Stimulated activated CD4-positive, alpha-beta T cell treated with anti-CD3 and anti-CD28 coated beads, TNF-alpha, amount 100 ng/mL, for 1 hour (primary cell): Measurements from ENCODE around the gene APBA1.

Experiments used
- DNase-seq, 3 donors: peaks; one replicate each; pipeline ENCODE4 v3.0.0-alpha.2; 2020; ENCODE audit warnings: low read depth in 3 of 3, low spot score in 1 of 3

Gene APBA1

DNA sequence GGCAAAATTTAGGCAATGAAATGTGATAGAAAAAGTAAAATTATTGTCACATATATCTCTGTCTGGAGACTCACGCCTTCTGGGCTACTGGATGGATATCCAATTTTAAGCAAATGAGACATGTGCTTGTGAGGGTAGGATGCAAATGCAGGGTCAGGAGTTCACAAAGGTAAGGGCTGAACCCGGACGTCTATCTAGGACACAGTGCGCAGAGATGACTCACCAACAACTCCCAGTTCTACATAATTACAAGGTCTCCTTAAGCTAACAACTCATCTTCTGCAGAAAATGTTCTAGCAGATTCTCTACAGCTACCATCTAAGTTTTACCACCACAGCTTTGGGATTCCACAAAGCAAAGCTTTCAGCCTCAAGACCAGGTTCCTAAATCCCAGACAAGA lies 186.7 kb downstream of the APBA1 start:
- DNase-seq: no peak

DNA sequence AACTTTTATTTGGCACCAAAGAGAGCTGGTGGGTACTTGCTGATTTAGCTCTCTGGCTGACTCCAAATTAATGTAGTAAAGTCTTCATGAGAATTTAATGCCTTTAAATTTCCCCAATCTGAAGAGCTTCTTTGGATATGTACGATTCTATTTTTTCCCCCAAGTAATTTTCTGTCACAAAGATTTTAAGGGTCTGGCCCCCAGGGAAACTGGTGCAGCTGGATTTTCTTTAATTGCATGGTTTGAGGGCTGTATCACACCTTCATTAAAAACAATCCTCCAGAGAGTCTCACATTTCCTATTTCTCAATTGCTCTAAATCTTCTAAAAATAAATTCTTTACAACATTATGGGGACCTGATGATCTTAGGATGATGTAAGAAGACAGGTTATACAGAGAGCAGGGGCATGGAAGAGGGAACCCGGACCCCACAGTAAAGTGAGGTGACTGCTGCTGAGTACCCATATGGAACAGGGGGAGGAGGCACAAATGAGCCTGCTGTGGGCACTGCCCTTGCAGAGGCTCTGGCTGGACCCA lies 188.2 kb downstream of the APBA1 start:
- no peak for DNase-seq

- no peak for DNase-seq
Observed at GRCh38 chr9:69476797-69477196, 195.4 kb downstream of the APBA1 start.

GRCh38 chr9:69476016-69476415 lies 196.2 kb downstream of the APBA1 start:
- no peak for DNase-seq

DNA sequence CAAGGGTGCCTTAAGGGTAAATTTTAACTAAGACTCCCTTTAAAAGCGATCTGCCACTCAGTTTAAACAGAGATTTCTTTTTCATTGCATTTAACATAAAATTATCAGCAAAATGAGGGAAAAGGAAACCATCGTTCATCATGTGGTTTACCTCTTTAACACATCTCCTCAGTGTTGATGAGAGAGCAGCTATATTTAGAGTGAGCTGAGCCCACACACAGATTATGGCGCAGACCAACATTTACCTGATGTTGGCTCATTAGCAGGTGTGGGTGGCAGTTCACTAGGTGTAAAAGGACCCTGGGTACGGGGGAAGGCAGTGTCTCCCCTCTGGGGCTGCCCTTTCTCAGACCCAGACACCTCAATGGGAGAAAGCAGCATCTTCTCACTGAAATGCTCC lies 197.3 kb downstream of the APBA1 start:
- DNase-seq: no peak

DNA sequence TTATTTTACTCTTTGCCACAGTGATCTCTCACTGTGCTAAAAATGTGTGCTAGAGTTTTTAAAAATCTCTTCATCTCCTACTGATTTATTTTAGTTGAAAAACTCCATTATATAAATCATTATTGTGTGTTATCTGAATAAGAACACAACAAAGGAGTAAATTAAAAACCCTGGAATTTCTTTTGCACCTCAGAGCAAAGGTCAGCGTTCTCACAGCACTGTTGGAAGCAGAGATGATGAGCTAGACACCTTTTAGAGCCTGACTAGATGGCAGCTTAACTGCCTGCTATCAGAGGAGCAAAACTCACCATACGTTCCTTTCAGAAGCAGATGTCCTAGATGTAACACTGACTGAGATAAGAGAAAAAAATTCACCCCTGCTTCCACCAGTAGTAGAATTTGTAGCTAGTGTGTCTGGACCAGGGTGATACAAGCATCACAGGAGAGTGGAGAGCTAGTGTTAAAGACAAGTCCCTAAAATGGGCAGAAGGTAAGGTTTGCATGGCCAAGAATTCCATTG lies 200.0 kb downstream of the APBA1 start:
- DNase-seq: no peak

GRCh38 chr9:69471433-69471832 lies 200.7 kb downstream of the APBA1 start:
- no peak for DNase-seq

DNA sequence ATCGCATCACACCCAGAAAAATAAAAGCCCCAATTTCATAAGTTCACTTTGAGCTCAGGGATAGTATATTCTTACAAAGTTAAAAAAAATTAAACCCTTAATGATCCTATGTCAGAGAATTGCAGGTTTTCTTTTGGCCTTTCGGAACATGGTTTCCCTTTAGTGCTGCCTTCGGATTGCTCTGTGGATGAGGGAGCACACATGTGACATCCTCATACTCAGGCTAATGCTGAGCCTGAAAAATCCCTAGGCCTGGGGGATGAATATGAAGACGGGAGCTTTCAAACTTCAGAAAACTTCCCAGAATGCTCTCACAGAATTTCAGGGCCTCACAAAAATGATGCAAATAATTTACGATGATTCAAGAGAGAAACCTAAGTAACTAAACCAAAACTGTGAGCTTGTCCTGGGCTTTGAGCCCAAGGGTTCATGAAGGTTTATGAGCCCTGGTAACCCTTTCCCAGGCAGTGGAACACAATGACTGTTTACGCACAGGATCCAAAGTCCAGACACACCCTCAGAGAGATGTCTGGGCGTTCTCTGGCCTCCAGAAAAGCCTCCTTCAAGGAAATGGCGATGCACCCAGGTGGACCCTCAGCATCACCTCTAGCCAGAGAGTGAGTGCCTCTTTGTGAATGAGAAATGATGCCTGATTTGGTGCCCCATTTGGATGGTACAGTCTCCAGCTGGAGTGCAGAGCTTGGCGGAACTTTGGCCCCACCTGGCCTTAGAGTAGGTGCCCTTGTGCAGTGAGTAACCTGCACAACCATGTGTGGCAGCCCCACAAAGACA lies 201.8 kb downstream of the APBA1 start:
- no peak for DNase-seq

- DNase-seq: no peak
Observed at GRCh38 chr9:69469136-69469535, 203.0 kb downstream of the APBA1 start.

GRCh38 chr9:69468380-69468779 lies 203.8 kb downstream of the APBA1 start:
- DNase-seq: no peak

DNA sequence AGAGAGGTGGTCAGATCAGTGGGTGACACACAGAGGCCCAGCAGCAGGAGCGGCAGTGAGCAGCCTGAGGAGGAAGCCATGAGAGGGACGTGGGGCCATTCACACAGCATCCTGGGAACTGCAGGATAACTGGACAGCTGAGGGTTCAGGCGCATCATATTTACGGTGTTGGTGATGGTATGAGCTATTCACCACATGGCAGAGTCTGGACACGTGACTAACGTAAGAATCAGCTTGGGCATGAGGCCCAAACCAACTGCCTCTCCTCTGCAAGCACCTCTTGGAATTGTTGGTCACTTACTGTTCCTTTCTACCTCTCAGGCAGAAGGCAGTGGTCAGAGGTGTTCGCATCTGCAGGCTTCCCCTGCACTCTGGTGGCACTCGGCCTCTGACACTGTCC lies 206.0 kb downstream of the APBA1 start:
- DNase-seq: no peak

GRCh38 chr9:69465473-69465872 lies 206.7 kb downstream of the APBA1 start:
- DNase-seq: no peak

DNA sequence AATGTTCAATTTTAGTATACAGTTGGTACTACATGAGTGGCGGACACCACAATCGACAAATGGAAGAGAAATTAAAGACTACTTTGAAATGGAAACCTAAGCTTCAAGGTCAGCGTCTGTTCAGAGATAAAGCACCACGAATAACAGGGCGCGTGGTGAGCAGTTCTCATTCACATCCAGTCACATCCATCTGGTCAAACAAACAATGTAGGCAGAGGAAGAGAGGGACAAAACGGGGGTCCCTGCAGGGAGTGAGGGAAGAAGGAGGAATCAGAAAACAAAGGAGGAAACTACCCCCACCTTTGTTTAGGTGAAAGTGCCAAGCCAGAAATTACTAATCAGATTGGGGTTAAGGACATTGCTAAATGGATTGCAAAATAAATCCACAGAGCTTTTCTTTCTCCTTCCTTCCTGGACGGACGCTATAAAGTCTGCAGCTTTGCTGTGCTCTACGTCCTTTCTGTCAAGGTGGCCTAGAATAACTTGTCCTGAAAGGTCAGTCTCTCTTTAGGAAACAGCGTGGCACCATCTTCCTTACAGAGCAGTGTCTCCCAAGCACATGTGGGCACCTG lies 208.6 kb downstream of the APBA1 start:
- no peak for DNase-seq

DNA sequence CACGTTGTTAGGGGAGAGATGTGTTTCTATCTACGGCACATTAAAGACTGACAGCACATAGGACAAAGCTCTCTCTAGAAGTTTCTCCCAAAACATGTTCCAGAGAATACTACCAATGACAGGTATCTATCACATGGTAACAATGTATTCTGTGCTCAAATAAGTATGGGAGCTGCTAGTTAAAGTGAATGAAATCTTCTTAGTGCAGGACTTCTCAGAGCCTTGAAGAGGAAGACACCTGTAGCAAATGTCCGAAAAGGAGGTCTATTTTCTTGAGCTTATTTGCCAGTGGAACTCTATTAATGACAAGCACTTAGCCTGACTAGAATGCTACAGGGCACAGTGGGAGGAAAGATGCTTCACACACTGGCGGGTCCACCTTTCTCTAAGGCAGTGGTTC lies 209.8 kb downstream of the APBA1 start:
- no peak for DNase-seq

- DNase-seq: no peak
Observed at GRCh38 chr9:69461103-69461887, 210.9 kb downstream of the APBA1 start.

- DNase-seq: no peak
Observed at GRCh38 chr9:69460012-69460411, 212.2 kb downstream of the APBA1 start.

DNA sequence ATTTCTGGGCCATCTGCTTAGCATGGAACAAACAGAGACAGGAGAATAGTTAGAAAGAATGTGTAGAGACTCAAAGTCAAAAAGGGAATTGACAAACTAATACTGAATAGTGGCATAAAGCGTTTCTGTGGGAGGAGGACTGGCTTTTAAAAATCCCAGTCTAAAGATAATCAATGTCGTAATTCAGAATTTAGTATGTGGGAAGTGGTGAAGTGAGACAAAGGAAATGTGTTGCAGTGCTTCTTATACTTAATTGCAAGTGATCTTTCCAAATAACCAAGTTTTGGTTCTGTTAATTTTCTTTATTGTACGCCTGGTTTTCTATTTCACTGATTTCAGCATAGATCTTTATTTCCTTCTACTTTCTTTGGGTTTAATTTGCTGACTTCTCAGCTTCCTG lies 214.0 kb downstream of the APBA1 start:
- no peak for DNase-seq

GRCh38 chr9:69456201-69456600 lies 216.0 kb downstream of the APBA1 start:
- no peak for DNase-seq

GRCh38 chr9:69455311-69455710 lies 216.9 kb downstream of the APBA1 start:
- DNase-seq: no peak

GRCh38 chr9:69454321-69454720 lies 217.8 kb downstream of the APBA1 start:
- no peak for DNase-seq

- no peak for DNase-seq
Observed at GRCh38 chr9:69453746-69454145, 218.4 kb downstream of the APBA1 start.
